Dermis blood vessel endothelial cell (primary cell): ENCODE results near the gene SUSD2. TPM values are rescaled to one million over a fixed set of nuclear protein-coding genes. Genes with fewer than 3 reads are reported as not detected.
"Not testable (repeated sequence)": the region's sequence is repeated elsewhere in the genome, so short reads cannot be mapped to it uniquely, and the experiment has no call there.

Source experiments
- DNase-seq: peaks from one replicate; pipeline ENCODE4 v3.0.0; 2010
- total RNA-seq: library from RNA; depleted of rRNA; stranded (reverse); fragments of >200 nt; gene quantifications from 2 replicates; pipeline ENCODE4 v1.2.3, GENCODE V29; 2014

Gene SUSD2
- total RNA-seq, 1 donor from 2014 or later, result 0.34 TPM

DNA sequence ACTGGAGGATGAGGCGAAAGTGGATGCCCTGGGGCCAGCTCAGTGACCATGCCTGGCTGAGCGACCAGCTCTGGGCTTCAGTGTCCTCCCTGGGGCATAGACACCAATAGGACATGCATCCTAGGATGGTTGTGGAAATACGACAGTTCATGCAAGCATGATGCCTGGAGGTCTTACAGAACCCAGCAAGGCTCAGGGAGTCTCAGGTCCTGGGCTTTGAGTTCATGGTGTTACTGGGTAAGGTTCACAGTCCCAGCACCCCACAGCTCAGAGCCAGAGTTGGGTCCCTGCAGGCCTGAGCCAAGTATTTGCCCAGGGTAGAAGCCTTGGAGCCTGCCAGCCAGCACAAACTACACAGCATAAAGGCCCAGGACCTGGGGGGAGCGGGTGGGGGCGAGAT, 4.2 kb upstream of the SUSD2 start:
- no peak for DNase-seq

- DNase-seq, result no peak
Observed at GRCh38 chr22:24177456-24177855, 3.8 kb upstream of the SUSD2 start.

DNA sequence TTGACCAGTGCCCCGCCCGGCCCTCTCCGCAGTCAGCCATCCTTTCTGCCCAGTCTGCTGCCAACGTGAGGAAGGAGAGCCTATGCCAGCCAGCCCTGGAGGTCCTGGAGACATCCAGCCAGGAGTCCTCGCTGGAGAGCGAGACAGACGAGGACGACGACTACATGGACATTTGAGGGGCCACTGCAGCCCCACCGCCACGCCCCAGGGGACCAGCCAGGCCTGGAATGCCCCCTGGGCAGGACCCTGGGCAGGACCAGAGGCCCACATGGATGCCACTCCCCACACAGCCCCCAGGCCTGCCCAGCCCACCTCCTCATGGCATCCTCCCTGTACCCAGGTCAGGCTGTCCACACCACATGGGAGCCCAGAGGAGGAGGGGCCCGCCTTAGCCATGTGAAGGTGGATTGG, 3.3 kb upstream of the SUSD2 start:
- DNase-seq, result no peak

DNA sequence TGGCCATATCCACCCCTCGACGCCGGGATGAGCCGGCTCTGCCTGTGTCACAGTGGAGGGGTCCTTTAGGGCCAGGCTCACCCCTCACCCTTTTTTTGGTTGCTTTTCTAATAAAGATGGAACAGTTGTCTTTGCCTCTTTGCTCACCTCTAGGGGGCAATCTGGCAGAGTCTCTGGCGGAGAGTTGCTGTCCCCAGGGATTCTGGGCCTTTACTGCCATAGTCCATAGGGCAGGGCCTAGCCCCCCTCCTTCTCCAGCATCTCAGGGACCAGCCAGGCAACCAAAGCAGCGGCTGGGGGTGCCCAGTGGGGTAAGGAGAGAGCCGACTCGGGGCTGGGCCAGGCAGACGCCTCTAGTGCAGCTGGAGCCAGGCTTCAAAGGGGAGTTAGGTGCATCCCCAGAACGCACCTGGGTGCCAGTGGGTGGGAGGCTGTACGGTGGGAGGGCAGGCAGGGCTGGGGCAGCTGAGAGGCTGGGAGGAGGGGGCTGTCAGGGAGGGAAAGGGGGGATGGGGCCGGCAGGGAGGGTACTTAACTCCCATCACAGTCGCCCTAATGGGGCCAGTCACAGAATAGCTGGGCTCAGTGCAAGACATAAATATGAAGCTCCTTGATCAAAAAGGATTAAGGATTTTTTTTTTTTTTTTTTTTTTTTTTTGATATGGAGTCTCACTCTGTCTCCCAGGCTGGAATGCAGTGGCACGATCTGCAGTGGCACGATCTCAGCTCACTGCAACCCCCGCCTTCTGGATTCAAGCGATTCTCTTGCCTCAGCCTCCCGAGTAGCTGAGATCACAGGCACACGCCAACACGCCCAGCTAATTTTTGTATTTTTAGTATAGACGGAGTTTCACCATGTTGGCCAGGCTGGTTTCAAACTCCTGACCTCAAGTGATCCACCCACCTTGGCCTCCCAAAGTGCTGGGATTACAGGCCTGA, 2.5 kb upstream of the SUSD2 start:
- DNase-seq, result peak; percentile 32

GRCh38 chr22:24179478-24180210, 1.6 kb upstream of the SUSD2 start:
- DNase-seq, result peak; percentile 28

GRCh38 chr22:24180316-24181087, 785 bp upstream of the SUSD2 start:
- no peak for DNase-seq

DNA sequence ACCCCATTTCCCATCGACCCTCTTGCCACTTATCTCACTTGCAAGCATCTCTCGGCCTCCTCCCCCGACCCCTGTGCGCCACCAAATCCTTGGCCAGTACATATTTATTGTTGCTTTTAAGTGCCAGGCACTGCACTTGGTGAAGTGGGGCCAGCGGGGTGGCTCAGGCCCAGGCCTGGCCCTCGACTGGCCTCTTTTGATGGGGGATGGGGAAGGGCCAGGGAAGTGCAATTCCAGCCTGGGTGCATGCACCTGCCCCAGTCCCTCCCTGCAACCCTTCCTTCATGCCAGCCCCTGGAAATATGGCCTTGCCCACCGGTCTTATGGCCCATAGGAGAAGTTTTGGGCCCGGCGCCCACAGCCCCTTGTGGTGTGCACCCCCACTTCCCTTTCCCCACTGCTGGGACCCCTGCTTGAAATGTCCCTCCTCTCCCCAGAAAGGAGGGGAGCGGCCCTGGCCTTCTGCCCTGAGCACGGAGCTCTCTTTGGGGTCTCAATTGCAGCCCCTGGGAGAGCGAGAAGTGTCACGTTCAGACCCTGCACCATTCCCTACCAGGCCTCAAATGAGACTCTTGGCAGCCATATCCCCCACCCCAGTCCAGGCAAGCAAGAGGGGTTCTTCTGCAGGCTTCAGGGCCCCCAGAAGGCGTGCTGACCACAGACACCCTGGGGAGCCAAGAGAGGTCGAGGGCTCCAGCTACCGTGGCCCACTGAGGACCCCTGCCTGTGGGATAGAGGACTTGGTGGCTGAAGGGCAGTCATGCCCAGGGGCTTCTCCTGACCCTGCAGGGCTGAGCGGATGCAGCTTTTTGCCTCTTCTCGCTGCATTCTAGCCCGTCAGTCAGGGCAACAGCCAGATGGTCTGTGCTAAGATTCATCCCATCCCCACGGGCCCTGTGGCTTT, 961 bp downstream of the SUSD2 start:
- DNase-seq, result peak; percentile 30

DNA sequence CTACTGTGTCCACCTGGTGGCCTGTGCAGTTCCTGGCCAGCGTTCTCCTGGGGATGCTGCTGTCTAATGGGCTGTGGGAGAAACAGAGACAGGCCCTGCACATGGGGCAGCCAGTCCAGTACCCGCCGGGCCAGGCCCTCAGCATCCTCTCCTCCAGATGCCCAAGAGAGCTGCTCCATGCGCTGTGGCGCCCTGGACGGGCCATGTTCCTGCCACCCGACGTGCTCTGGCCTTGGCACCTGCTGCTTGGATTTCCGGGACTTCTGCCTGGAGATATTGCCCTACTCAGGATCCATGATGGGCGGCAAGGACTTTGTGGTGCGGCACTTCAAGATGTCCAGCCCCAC, 1.6 kb downstream of the SUSD2 start:
- not testable (repeated sequence) for DNase-seq

DNA sequence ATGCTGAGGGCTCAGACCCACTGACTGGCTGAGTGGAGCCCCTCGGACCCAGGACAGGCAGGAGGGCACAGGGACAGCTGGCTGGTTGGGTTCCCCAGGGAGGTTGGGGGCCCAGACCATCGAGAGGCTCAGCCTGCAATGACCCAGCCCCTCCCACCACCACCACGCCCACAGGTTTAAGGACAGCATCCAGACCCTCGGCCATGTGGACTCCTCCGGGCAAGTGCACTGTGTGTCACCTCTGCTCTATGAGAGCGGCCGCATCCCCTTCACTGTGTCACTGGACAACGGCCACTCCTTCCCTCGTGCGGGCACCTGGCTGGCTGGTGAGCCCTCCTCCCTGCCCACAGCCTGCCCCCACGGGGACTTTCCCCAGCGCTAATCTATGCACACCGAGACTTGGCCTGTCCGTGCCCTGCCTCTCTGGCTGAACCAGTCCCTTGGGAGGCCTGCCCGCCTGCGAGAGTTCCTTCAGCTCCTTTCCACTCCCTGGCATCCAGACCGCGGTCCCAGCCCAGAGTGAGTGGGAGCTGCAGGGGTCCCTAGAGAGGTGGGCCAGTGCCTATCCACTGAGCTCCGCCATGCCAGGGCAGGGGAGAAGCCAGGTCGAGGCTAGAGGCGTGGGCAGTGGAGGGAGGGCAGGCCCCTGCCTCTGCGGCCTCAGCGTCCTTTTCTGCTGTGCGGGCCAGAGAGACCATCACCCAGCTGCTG, 2.2 kb downstream of the SUSD2 start:
- DNase-seq, result no peak

- DNase-seq, result no peak
Observed at GRCh38 chr22:24184057-24184798, 2.9 kb downstream of the SUSD2 start.

DNA sequence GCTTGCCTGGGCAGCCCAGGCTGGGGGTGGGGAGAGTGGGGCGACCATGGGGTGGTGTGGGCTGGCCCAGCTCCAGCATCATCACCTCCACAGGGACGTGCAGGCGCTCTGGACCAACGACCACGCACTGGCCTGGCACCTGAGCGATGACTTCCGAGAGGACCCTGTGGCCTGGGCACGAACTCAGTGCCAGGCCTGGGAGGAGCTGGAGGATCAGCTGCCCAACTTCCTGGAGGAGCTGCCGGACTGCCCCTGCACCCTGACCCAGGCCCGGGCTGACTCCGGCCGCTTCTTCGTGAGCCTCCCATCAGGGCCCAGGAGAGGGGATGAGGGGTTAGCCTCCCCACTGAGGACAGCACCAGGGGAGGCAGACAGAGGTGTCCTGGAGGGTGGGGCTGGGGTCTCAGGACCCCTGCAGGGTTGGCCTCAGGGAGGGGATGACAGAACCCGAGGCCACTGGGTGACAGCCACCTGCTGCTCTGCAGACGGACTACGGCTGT, 3.8 kb downstream of the SUSD2 start:
- no peak for DNase-seq

- DNase-seq, result no peak
Observed at GRCh38 chr22:24185501-24186351, 4.4 kb downstream of the SUSD2 start.

DNA sequence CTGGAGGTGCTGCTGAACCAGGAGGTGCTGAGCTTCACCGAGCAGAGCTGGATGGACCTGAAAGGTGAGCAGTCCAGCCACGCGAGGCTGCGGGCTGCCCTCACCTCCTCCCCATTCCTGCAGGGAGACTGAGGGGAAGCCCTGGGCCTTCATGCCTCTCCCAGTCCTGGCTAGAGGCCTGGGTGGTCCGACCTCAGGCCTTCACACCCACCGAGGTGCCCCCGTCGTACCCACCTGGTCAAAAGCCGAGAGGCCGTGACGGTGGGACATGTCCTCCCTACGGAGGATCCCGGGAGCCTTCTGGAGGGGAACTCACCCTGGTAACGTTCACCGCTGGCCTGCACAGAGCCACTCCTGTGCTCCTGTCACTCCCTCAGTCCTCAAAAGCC, 5.1 kb downstream of the SUSD2 start:
- DNase-seq, result no peak

- DNase-seq, result no peak
Observed at GRCh38 chr22:24186892-24187670, 5.8 kb downstream of the SUSD2 start.

GRCh38 chr22:24187731-24188644, 6.7 kb downstream of the SUSD2 start:
- no peak for DNase-seq

DNA sequence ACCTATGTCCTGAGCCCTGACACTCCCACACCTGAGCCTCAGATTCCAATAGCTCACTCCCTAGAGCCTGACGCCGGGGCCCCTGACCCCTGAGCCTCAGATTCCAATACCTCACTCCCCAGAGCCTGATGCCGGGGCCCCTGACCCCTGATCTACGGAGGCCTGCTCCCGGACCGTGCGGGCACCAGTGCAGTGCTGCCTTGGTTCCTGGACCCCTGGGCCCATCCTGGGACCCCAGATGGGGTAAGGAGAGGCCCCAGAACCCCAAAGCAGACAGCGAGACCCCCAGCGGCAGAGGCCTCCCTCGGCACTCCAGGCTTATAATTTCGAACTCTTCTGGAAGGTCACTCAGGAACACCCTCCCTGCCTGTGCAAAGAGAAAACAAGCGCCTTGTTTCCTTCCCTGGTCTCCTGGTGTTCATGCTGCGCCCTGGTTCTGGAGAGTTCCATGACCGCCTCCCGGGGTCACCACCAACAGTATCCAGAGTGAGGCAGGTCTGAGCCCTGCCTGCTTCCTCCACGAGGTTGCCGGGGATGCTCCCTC, 7.5 kb downstream of the SUSD2 start:
- DNase-seq, result no peak
